ENCODE results near the gene NR6A1. TPM values are rescaled to one million over a fixed set of nuclear protein-coding genes. Genes with fewer than 3 reads are reported as not detected.

Gene NR6A1
- total RNA-seq, 4 donors from 2014 or later = 9.7 to 14.6 (median 12.5) TPM

- Histone ChIP-seq H3K27ac (no peak overlapping the region), H3K36me3 (no peaks in the 10 kb centered on the region), H3K4me3 (no peak overlapping the region), H3K4me1 (peaks cover 0 to 13% (median 5%) of the 10 kb centered on the region in 4 donors), H3K27me3 (no peaks in the 10 kb centered on the region), H3K9me3 (no peaks in the 10 kb centered on the region)
- TF ChIP-seq POLR2AphosphoS5 (IDR thresholded peaks at IDR 0.05) = no peak
- TF ChIP-seq CTCF (IDR thresholded peaks at IDR 0.05) = no peak
- no peak for TF ChIP-seq POLR2A (IDR thresholded peaks at IDR 0.05)
- no peak for TF ChIP-seq EP300 (IDR thresholded peaks at IDR 0.05; ENCODE audit: low read depth)
- intact Hi-C loops (cut with DNase I; ENCODE audit: low total_unique reads) = no loop called here
- DNase-seq = no peak
- 80 to 82% methylated on average over 3 to 4 of the region's 4 CpGs for WGBS, 2 donors (ENCODE audit: low coverage in 1 of 2)
- in situ Hi-C loops (cut with MboI; ENCODE audit: low pct_ligation_motif_present in 1 of 4, low pct_unique_long_range_greater_than_20kb in 1 of 4, low sequenced_read_pairs in 3 of 4) = no loop called here
Observed at GRCh38 chr9:124747065-124747464, 24.0 kb downstream of the NR6A1 start.

- TF ChIP-seq POLR2A (IDR thresholded peaks at IDR 0.05) (no peak), CTCF (IDR thresholded peaks at IDR 0.05) (no peak), POLR2AphosphoS5 (IDR thresholded peaks at IDR 0.05) (no peak), EP300 (IDR thresholded peaks at IDR 0.05; ENCODE audit: low read depth) (no peak)
- no peak for DNase-seq
- Histone ChIP-seq H3K27me3 (no peaks in the 10 kb centered on the region), H3K4me3 (no peak overlapping the region), H3K36me3 (no peaks in the 10 kb centered on the region), H3K9me3 (no peaks in the 10 kb centered on the region), H3K27ac (peak overlapping the region in 1 of 4 donors; percentile 32), H3K4me1 (peaks cover 0 to 13% (median 5%) of the 10 kb centered on the region in 4 donors)
- 63 to 67% methylated on average over 4 to 5 of the region's 5 CpGs for WGBS, 2 donors (ENCODE audit: low coverage in 1 of 2)
- in situ Hi-C loops (cut with MboI; ENCODE audit: low pct_ligation_motif_present in 1 of 4, low pct_unique_long_range_greater_than_20kb in 1 of 4, low sequenced_read_pairs in 3 of 4) = no loop called here
- intact Hi-C loops (cut with DNase I; ENCODE audit: low total_unique reads) = no loop called here
Observed at GRCh38 chr9:124743686-124744348, 27.3 kb downstream of the NR6A1 start.

- Histone ChIP-seq H3K36me3 (no peaks in the 10 kb centered on the region), H3K27ac (peak overlapping the region in 1 of 4 donors; percentile 32), H3K4me1 (peaks cover 0 to 13% (median 5%) of the 10 kb centered on the region in 4 donors), H3K4me3 (no peak overlapping the region), H3K27me3 (no peaks in the 10 kb centered on the region), H3K9me3 (no peaks in the 10 kb centered on the region)
- DNase-seq = no peak
- in situ Hi-C loops (cut with MboI; ENCODE audit: low pct_ligation_motif_present in 1 of 4, low pct_unique_long_range_greater_than_20kb in 1 of 4, low sequenced_read_pairs in 3 of 4) = no loop called here
- intact Hi-C loops (cut with DNase I; ENCODE audit: low total_unique reads) = no loop called here
- no peak for TF ChIP-seq POLR2AphosphoS5 (IDR thresholded peaks at IDR 0.05)
- no peak for TF ChIP-seq EP300 (IDR thresholded peaks at IDR 0.05; ENCODE audit: low read depth)
- TF ChIP-seq CTCF (IDR thresholded peaks at IDR 0.05) = no peak
- no peak for TF ChIP-seq POLR2A (IDR thresholded peaks at IDR 0.05)
Observed at GRCh38 chr9:124742940-124743339, 28.2 kb downstream of the NR6A1 start.

- no peaks in the 10 kb centered on the region for H3K27me3 ChIP-seq
- in situ Hi-C loops (cut with MboI; ENCODE audit: low pct_ligation_motif_present in 1 of 4, low pct_unique_long_range_greater_than_20kb in 1 of 4, low sequenced_read_pairs in 3 of 4) (no loop called here), intact Hi-C loops (cut with DNase I; ENCODE audit: low total_unique reads) (no loop called here)
- DNase-seq = no peak
- H3K36me3 ChIP-seq = no peaks in the 10 kb centered on the region
- no peak overlapping the region for H3K27ac ChIP-seq
- H3K4me1 ChIP-seq = peaks cover 0 to 13% (median 5%) of the 10 kb centered on the region in 4 donors
- TF ChIP-seq POLR2AphosphoS5 (IDR thresholded peaks at IDR 0.05) (no peak), POLR2A (IDR thresholded peaks at IDR 0.05) (no peak), CTCF (IDR thresholded peaks at IDR 0.05) (no peak), EP300 (IDR thresholded peaks at IDR 0.05; ENCODE audit: low read depth) (no peak)
- H3K9me3 ChIP-seq = no peaks in the 10 kb centered on the region
- 70 to 83% methylated on average over 4 of the region's 4 CpGs for WGBS, 2 donors (ENCODE audit: low coverage in 1 of 2)
- no peak overlapping the region for H3K4me3 ChIP-seq
Observed at GRCh38 chr9:124741662-124742061, 29.4 kb downstream of the NR6A1 start.
